ENCODE data around the gene DDI2.
A peak's percentile ranks its signal among the peaks of the same experiment; 100 is the strongest.

The DDI2 gene

GRCh38 chr1:15683345-15684039 is 66.2 kb downstream of the DDI2 start:
- ChIA-PET CTCF (no interaction called here), POLR2A (no interaction called here)
- Histone ChIP-seq H3K36me3 (ENCODE audit: control insufficient read depth in 2 of 2, insufficient read depth in 1 of 2, low read length in 2 of 2) (peaks cover 0 to 9% of the 10 kb centered on the region in 2 experiments; a peak in 1 of 3 replicates), H3K4me3 (ENCODE audit: low read depth, low read length) (peak overlapping the region; percentile 83), H3K9me3 (ENCODE audit: control insufficient read depth, insufficient read depth, low read depth, low read length) (no peaks in the 10 kb centered on the region), H3K4me1 (ENCODE audit: control insufficient read depth, insufficient read depth, low read length) (no peaks in the 10 kb centered on the region; the same call in 1 of the 2 replicates), H3K27ac (ENCODE audit: extremely low read depth, low read depth, low read length) (peak overlapping the region; percentile 78)
- TF ChIP-seq, protein P1, sequence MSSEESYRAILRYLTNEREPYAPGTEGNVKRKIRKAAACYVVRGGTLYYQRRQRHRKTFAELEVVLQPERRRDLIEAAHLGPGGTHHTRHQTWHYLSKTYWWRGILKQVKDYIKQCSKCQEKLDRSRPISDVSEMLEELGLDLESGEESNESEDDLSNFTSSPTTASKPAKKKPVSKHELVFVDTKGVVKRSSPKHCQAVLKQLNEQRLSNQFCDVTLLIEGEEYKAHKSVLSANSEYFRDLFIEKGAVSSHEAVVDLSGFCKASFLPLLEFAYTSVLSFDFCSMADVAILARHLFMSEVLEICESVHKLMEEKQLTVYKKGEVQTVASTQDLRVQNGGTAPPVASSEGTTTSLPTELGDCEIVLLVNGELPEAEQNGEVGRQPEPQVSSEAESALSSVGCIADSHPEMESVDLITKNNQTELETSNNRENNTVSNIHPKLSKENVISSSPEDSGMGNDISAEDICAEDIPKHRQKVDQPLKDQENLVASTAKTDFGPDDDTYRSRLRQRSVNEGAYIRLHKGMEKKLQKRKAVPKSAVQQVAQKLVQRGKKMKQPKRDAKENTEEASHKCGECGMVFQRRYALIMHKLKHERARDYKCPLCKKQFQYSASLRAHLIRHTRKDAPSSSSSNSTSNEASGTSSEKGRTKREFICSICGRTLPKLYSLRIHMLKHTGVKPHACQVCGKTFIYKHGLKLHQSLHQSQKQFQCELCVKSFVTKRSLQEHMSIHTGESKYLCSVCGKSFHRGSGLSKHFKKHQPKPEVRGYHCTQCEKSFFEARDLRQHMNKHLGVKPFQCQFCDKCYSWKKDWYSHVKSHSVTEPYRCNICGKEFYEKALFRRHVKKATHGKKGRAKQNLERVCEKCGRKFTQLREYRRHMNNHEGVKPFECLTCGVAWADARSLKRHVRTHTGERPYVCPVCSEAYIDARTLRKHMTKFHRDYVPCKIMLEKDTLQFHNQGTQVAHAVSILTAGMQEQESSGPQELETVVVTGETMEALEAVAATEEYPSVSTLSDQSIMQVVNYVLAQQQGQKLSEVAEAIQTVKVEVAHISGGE (tag by site-specific recombination; conservative IDR thresholded peaks at IDR 0.05; ENCODE audit: low read depth) = no peak
- TF ChIP-seq GLIS2 (tag by site-specific recombination; IDR thresholded peaks at IDR 0.05) = peak; percentile 49; the same call in 1 of the 2 replicates
- TF ChIP-seq ZNF404 (tag by site-specific recombination; IDR thresholded peaks at IDR 0.05) = no peak
- peak; percentile 88 for TF ChIP-seq ZBTB7A (tag by site-specific recombination; IDR thresholded peaks at IDR 0.05; ENCODE audit: low read depth)
- TF ChIP-seq ZBTB48 (tag by site-specific recombination; IDR thresholded peaks at IDR 0.05) = peak; percentile 22; the same call in 1 of the 2 replicates

DNA sequence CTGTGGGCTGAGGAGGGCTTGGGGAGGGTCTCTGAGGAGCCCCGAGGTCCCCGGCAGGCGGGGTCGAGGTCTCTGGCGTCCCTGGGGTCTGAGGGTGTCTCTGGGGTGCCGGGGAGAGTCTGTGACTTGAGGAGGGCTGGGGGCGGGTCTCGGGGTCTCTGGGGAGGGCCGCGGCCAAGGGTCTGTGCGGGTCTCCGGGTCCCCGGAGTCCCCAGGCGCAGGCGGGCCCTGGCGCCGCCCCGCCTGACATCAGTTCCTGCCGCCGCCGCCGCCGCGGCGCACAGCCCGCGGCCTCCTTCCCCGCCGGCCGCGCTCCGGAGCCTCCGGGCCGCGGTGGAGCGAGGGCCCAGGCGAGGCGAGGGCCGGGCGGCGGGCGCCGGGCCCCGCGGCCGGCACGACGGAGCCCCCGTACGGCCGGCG is 66.8 kb downstream of the DDI2 start, which contains the start of gene PLEKHM2:
Gene PLEKHM2 (plus strand): TSS at position 279 of the 420 bp plus-strand sequence. CDS start 239 bp downstream, outside the sequence.
- peak within 1 kb of the TSS; percentile 78 for H3K27ac ChIP-seq (ENCODE audit: extremely low read depth, low read depth, low read length)
- H3K4me3 ChIP-seq (ENCODE audit: low read depth, low read length) = peak within 1 kb of the TSS; percentile 83
- peaks cover 0 to 12% of the 10 kb centered on the region in 2 experiments; a peak in 1 of 3 replicates for H3K36me3 ChIP-seq (ENCODE audit: control insufficient read depth in 2 of 2, insufficient read depth in 1 of 2, low read length in 2 of 2)
- POLR2A ChIA-PET = interaction anchor here (1.2 kb wide), 1 partner anchor 40 kb away, joined by 3 read pairs; no protein-coding TSS in a partner anchor
- H3K4me1 ChIP-seq (ENCODE audit: control insufficient read depth, insufficient read depth, low read length) = no peaks in the 10 kb centered on the region; the same call in 1 of the 2 replicates
- CTCF ChIA-PET = interaction anchor here (0.9 to 1.0 kb wide), 2 partner anchors 20 to 157 kb away, joined by 4 to 5 read pairs; partner anchors contain the start of gene DNAJC16
- H3K9me3 ChIP-seq (ENCODE audit: control insufficient read depth, insufficient read depth, low read depth, low read length) = no peaks in the 10 kb centered on the region
- no peak for TF ChIP-seq ZNF302 (tag by site-specific recombination; IDR thresholded peaks at IDR 0.05; ENCODE audit: low read depth)
- peak; percentile 64 for TF ChIP-seq ZNF335 (tag by site-specific recombination; conservative IDR thresholded peaks at IDR 0.05)
- TF ChIP-seq ZBTB26 (tag by site-specific recombination; optimal IDR thresholded peaks at IDR 0.05) = peak; percentile 31

GRCh38 chr1:15684468-15685291 is 67.4 kb downstream of the DDI2 start:
- ChIA-PET POLR2A (interaction anchor here (0.5 to 1.2 kb wide), 2 partner anchors 41 to 232 kb away, joined by 3 to 4 read pairs; no protein-coding TSS in a partner anchor), CTCF (interaction anchor here (0.6 to 1.0 kb wide), 4 partner anchors 21 to 158 kb away, joined by 3 to 5 read pairs (median 4); partner anchors contain the start of gene DNAJC16)
- Histone ChIP-seq H3K4me1 (ENCODE audit: control insufficient read depth, insufficient read depth, low read length) (no peaks in the 10 kb centered on the region; the same call in 1 of the 2 replicates), H3K9me3 (ENCODE audit: control insufficient read depth, insufficient read depth, low read depth, low read length) (no peaks in the 10 kb centered on the region), H3K36me3 (ENCODE audit: control insufficient read depth in 2 of 2, insufficient read depth in 1 of 2, low read length in 2 of 2) (peaks cover 0 to 16% of the 10 kb centered on the region in 2 experiments; a peak in 1 of 3 replicates), H3K4me3 (ENCODE audit: low read depth, low read length) (peak overlapping the region; percentile 83), H3K27ac (ENCODE audit: extremely low read depth, low read depth, low read length) (peak overlapping the region; percentile 78)
- TF ChIP-seq ZNF391 (tag by site-specific recombination; IDR thresholded peaks at IDR 0.05; ENCODE audit: borderline replicate concordance, low read depth) = no peak
- TF ChIP-seq, protein P2, sequence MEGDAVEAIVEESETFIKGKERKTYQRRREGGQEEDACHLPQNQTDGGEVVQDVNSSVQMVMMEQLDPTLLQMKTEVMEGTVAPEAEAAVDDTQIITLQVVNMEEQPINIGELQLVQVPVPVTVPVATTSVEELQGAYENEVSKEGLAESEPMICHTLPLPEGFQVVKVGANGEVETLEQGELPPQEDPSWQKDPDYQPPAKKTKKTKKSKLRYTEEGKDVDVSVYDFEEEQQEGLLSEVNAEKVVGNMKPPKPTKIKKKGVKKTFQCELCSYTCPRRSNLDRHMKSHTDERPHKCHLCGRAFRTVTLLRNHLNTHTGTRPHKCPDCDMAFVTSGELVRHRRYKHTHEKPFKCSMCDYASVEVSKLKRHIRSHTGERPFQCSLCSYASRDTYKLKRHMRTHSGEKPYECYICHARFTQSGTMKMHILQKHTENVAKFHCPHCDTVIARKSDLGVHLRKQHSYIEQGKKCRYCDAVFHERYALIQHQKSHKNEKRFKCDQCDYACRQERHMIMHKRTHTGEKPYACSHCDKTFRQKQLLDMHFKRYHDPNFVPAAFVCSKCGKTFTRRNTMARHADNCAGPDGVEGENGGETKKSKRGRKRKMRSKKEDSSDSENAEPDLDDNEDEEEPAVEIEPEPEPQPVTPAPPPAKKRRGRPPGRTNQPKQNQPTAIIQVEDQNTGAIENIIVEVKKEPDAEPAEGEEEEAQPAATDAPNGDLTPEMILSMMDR (tag by site-specific recombination; IDR thresholded peaks at IDR 0.05) = 0 out of 2 replicates have a peak, but pooled peaks have one; percentile 18
- TF ChIP-seq ZNF560 (tag by site-specific recombination; IDR thresholded peaks at IDR 0.05; ENCODE audit: borderline replicate concordance) = no peak
- TF ChIP-seq ZNF169 (tag by site-specific recombination; IDR thresholded peaks at IDR 0.05) = no peak
- TF ChIP-seq KLF8 (tag by site-specific recombination; IDR thresholded peaks at IDR 0.05) = no peak
- TF ChIP-seq YY1 (tag by site-specific recombination; IDR thresholded peaks at IDR 0.05) = no peak
- no peak for TF ChIP-seq ZNF121 (tag by site-specific recombination; IDR thresholded peaks at IDR 0.05)
- TF ChIP-seq ZNF423 (tag by site-specific recombination; IDR thresholded peaks at IDR 0.05) = peak; percentile 64; the same call in 1 of the 2 replicates
- TF ChIP-seq ZNF654 (tag by site-specific recombination; IDR thresholded peaks at IDR 0.05; ENCODE audit: low read depth) = no peak
- peak; percentile 99 for TF ChIP-seq GLIS1 (tag by site-specific recombination; IDR thresholded peaks at IDR 0.05)
- TF ChIP-seq KLF16 (tag by site-specific recombination; IDR thresholded peaks at IDR 0.05) = no peak
- TF ChIP-seq ZNF449 (tag by site-specific recombination; IDR thresholded peaks at IDR 0.05) = no peak
